Kidney glomerular epithelial cell (primary cell): ENCODE measurements around the gene RFPL3.
"Not testable (repeated sequence)": the region's sequence is repeated elsewhere in the genome, so short reads cannot be mapped to it uniquely, and the experiment has no call there.

ENCODE experiments used
- DNase-seq: peaks from one replicate; lab custom pipeline; 2025; lab: John Stamatoyannopoulos, UW

RFPL3 gene

GRCh38 chr22:32331236-32331917 is 26.3 kb upstream of the RFPL3 start:
- DNase-seq = no peak

- no peak for DNase-seq
Observed at GRCh38 chr22:32331918-32332725, 25.5 kb upstream of the RFPL3 start.

GRCh38 chr22:32333141-32333768 is 24.4 kb upstream of the RFPL3 start:
- DNase-seq = no peak

- DNase-seq = no peak
Observed at GRCh38 chr22:32333769-32334659, 23.7 kb upstream of the RFPL3 start.

GRCh38 chr22:32334660-32335365 is 22.9 kb upstream of the RFPL3 start:
- no peak for DNase-seq

- no peak for DNase-seq
Observed at GRCh38 chr22:32335471-32335870, 22.2 kb upstream of the RFPL3 start.

- no peak for DNase-seq
Observed at GRCh38 chr22:32336121-32336603, 21.5 kb upstream of the RFPL3 start.

GRCh38 chr22:32336771-32337424 is 20.8 kb upstream of the RFPL3 start:
- no peak for DNase-seq

- not testable (repeated sequence) for DNase-seq
Observed at GRCh38 chr22:32337425-32337824, 20.2 kb upstream of the RFPL3 start.

- DNase-seq = no peak
Observed at GRCh38 chr22:32338757-32339156, 18.9 kb upstream of the RFPL3 start.

GRCh38 chr22:32339190-32340012 is 18.3 kb upstream of the RFPL3 start:
- no peak for DNase-seq

- no peak for DNase-seq
Observed at GRCh38 chr22:32340411-32340810, 17.3 kb upstream of the RFPL3 start.

- peak; percentile 59 for DNase-seq
Observed at GRCh38 chr22:32341122-32341740, 16.4 kb upstream of the RFPL3 start.

GRCh38 chr22:32342977-32343376 is 14.7 kb upstream of the RFPL3 start:
- DNase-seq = no peak

GRCh38 chr22:32343941-32344340 is 13.7 kb upstream of the RFPL3 start:
- DNase-seq = no peak

GRCh38 chr22:32348031-32348611 is 9.5 kb upstream of the RFPL3 start:
- no peak for DNase-seq

GRCh38 chr22:32351875-32352274 is 5.8 kb upstream of the RFPL3 start:
- not testable (repeated sequence) for DNase-seq

- DNase-seq = no peak
Observed at GRCh38 chr22:32352681-32353080, 5.0 kb upstream of the RFPL3 start.

GRCh38 chr22:32353292-32353691 is 4.4 kb upstream of the RFPL3 start:
- no peak for DNase-seq
